KMS-11 (cell line): ENCODE measurements around the gene BCCIP.
A peak's percentile ranks its signal among the peaks of the same experiment; 100 is the strongest.

Experiments
- H2AFZ ChIP-seq: fragments of 200-600 bp; sonication (generic); 2 replicates; pipeline ENCODE4 v1.6.1; 2016; ENCODE audit warnings: antibody characterized with exemption, mixed run types, low read depth
- H3K27ac ChIP-seq: fragments of 200-600 bp; sonication (generic); 2 replicates; pipeline ENCODE4 v1.6.1; 2016; ENCODE audit warnings: mild to moderate bottlenecking, mixed run types
- H3K27me3 ChIP-seq: fragments of 200-600 bp; sonication (generic); 2 replicates; pipeline ENCODE4 v1.6.1; 2017; ENCODE audit warnings: mild to moderate bottlenecking, low read depth, mixed run types, moderate library complexity; ENCODE audit not compliant: insufficient read depth
- H3K36me3 ChIP-seq: fragments of 200-600 bp; sonication (generic); 2 replicates; pipeline ENCODE4 v1.6.1; 2017; ENCODE audit warnings: mild to moderate bottlenecking, mixed run types; ENCODE audit not compliant: insufficient read depth
- H3K4me1 ChIP-seq: fragments of 200-600 bp; sonication (generic); 2 replicates; pipeline ENCODE4 v1.6.1; 2016; ENCODE audit warnings: mild to moderate bottlenecking, low read depth, mixed run types; ENCODE audit not compliant: poor library complexity, severe bottlenecking
- H3K4me2 ChIP-seq: fragments of 200-600 bp; sonication (generic); 2 replicates; pipeline ENCODE4 v1.7.0; 2016; ENCODE audit warnings: mild to moderate bottlenecking, mixed run types
- H3K4me3 ChIP-seq: fragments of 200-600 bp; sonication (generic); IDR thresholded peaks from 2 replicates; pipeline ENCODE4 v1.6.1; 2017; ENCODE audit warnings: low read depth, low read length, mixed read lengths; ENCODE audit not compliant: insufficient read depth
- H3K79me2 ChIP-seq: fragments of 200-600 bp; sonication (generic); 2 replicates; pipeline ENCODE4 v1.6.1; 2016; ENCODE audit warnings: low read depth, mixed run types; ENCODE audit not compliant: insufficient read depth
- H3K9ac ChIP-seq: fragments of 200-600 bp; sonication (generic); 2 replicates; pipeline ENCODE4 v1.6.1; 2016; ENCODE audit warnings: mild to moderate bottlenecking, mixed run types
- H4K20me1 ChIP-seq: fragments of 200-600 bp; sonication (generic); 2 replicates; pipeline ENCODE4 v1.6.1; 2016; ENCODE audit warnings: mild to moderate bottlenecking, mixed run types; ENCODE audit not compliant: insufficient read depth
- CTCF ChIP-seq: fragments of 200-600 bp; sonication (generic); conservative IDR thresholded peaks from 2 replicates; pipeline ENCODE4 v1.6.1; 2017; ENCODE audit warnings: low read depth, mild to moderate bottlenecking, antibody characterized with exemption, low read length, moderate library complexity, mixed read lengths

Gene BCCIP

GRCh38 chr10:125865120-125865519 lies 41.8 kb downstream of the BCCIP start:
- Histone ChIP-seq H2AFZ (no peak overlapping the region), H3K27ac (no peak overlapping the region), H4K20me1 (no peaks in the 10 kb centered on the region), H3K4me1 (no peaks in the 10 kb centered on the region), H3K27me3 (no peaks in the 10 kb centered on the region), H3K79me2 (no peaks in the 10 kb centered on the region), H3K4me3 (no peak overlapping the region), H3K4me2 (no peak overlapping the region), H3K9ac (no peak overlapping the region), H3K36me3 (no peaks in the 10 kb centered on the region)
- no peak for TF ChIP-seq CTCF

GRCh38 chr10:125866421-125867029 lies 43.2 kb downstream of the BCCIP start:
- H3K36me3 ChIP-seq, result no peaks in the 10 kb centered on the region
- no peaks in the 10 kb centered on the region for H3K27me3 ChIP-seq
- no peak overlapping the region for H3K4me3 ChIP-seq
- no peak for TF ChIP-seq CTCF
- no peaks in the 10 kb centered on the region for H3K4me1 ChIP-seq
- no peaks in the 10 kb centered on the region for H4K20me1 ChIP-seq
- H2AFZ ChIP-seq, result no peak overlapping the region
- H3K4me2 ChIP-seq, result no peak overlapping the region
- no peak overlapping the region for H3K9ac ChIP-seq
- no peaks in the 10 kb centered on the region for H3K79me2 ChIP-seq
- H3K27ac ChIP-seq, result no peak overlapping the region

- no peaks in the 10 kb centered on the region for H3K27me3 ChIP-seq
- peak; percentile 83 for TF ChIP-seq CTCF
- no peaks in the 10 kb centered on the region for H3K36me3 ChIP-seq
- H3K79me2 ChIP-seq, result no peaks in the 10 kb centered on the region
- H3K4me3 ChIP-seq, result no peak overlapping the region
- H4K20me1 ChIP-seq, result no peaks in the 10 kb centered on the region
- H3K4me2 ChIP-seq, result no peak overlapping the region
- H3K27ac ChIP-seq, result no peak overlapping the region
- no peak overlapping the region for H3K9ac ChIP-seq
- no peak overlapping the region for H2AFZ ChIP-seq
- no peaks in the 10 kb centered on the region for H3K4me1 ChIP-seq
These were observed 45.1 kb downstream of the BCCIP start for GRCh38 chr10:125868372-125868975.

GRCh38 chr10:125871338-125871737 lies 48.0 kb downstream of the BCCIP start:
- Histone ChIP-seq H3K27me3 (no peaks in the 10 kb centered on the region), H3K4me3 (no peak overlapping the region), H3K4me2 (no peak overlapping the region), H4K20me1 (no peaks in the 10 kb centered on the region), H3K9ac (no peak overlapping the region), H2AFZ (no peak overlapping the region), H3K79me2 (no peaks in the 10 kb centered on the region), H3K4me1 (no peaks in the 10 kb centered on the region), H3K27ac (no peak overlapping the region), H3K36me3 (no peaks in the 10 kb centered on the region)
- no peak for TF ChIP-seq CTCF
